Measurements from ENCODE around the gene ROR2.

The ROR2 gene

DNA sequence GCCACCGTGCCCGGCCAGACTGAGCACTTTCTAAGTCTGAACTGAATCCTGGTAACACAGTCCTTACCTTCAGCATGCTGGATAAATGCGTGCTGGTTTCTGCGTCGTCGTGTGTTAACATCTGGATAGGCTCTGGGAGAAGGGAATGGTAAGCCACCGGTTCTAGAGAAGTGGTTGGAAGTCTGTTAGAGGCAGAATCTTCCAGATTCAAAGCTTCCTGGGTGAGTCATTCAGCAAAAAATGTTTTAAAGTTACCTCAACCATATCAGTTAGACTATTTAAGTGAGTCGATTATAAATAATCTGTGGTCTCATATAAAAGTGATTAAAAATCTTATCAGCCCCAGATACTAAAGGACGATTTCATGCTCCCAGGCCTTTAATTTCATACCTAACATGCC lies 269.9 kb downstream of the ROR2 start:
- DNase-seq (ENCODE audit: low read depth in 2 of 2): no peak

DNA sequence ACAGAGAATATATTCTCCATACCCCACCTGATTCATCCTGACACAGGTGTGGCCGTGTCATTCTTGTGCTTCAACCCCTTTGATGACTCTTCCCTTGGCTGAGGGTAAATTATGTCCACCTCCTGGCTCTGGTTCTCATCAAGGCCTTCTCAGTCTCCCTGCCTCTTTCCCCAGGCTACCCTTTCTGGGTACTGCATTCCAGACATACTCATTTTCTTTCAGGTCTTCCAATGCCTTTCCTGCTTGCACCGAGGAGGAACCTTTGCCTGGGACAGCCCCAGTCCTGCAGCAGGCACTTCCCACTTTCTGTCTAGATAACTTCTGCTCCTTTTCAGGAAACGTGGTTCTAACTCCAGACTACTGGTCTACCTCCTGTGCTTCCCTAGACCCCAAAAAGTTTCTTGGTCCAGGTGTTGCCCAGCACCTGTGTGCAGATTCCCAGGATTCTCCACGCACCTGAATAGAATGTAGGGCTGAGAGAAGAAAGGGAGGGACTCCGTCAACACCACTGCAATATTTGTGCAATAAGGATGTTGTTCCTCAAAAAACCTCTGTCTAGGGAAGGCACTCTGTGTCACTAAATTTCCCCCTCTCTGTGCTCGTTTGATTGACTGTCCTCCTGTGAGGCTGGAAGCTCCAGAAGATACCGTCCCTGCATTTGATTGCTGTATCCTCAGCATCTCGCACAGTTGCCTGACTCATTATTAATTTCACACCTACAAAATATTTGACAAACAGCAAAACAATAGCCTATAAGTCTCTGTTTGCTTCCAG lies 271.0 kb downstream of the ROR2 start:
- DNase-seq (ENCODE audit: low read depth in 2 of 2): no peak

DNA sequence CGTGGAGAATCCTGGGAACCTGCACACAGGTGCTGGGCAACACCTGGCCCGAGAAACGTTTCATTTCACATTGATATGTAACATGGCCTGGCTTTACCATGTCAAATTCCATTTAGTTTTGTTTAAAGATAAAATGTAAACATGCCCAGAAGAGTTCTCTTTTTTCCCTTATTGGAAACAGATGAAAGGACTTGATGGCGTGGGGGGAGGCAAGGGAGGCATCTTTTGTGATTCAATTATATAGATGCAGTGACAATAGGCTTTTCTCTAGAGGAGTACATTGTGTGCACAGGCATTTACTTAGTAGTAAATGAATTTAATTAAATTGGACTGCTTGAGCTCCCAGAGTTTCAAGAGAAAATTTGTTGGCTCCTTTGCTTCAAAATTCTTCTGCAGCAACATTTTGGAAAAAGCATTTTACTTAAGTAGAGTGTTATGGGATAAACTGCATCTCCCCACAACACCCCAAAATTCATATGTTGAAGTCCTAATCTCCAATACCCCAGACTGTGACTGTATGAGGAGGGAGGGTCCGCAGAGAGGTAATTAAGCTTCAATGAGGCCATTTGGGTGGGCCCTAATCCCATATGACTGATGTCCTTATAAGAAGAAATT lies 272.1 kb downstream of the ROR2 start:
- DNase-seq (ENCODE audit: low read depth in 2 of 2): no peak

DNA sequence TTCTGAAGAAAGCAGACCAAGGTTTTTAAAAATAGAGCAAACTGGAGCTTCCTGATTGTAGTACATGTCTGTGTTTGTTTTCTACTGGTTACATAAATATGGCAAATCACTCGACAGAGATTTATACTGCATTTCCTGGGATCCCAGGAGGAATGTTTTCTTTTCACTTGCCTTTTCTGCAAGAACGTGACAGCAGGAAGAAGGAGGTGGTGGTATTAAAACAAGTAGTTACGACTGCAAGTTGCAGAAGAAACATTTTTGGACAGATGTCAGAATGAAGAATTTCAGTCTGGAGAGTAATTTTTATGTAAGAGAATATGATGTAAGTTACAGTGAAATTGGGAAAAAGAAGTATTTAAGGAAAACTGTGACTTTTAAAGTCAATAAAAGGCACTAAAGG lies 272.7 kb downstream of the ROR2 start:
- DNase-seq (ENCODE audit: low read depth in 2 of 2): no peak

DNA sequence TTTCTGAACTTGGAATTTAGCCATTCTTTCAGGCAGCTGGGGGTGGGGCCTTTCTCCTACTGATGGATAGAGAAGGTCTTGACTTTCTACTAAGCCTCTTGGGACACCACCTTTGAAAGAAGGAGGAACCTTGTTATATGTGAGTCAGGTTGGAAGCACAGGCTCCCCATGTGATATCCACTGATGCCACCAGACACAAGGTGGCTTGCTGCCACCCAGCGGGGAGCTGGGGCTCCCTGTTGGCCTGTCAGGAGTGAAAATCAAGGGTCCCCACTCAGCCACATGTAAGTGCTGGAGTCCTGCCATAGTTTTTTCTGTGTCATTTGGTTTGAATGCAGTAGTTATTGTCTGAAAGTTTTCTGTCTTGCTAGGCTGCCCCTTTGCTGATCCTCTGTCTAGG lies 274.0 kb downstream of the ROR2 start:
- DNase-seq (ENCODE audit: low read depth in 2 of 2): no peak

DNA sequence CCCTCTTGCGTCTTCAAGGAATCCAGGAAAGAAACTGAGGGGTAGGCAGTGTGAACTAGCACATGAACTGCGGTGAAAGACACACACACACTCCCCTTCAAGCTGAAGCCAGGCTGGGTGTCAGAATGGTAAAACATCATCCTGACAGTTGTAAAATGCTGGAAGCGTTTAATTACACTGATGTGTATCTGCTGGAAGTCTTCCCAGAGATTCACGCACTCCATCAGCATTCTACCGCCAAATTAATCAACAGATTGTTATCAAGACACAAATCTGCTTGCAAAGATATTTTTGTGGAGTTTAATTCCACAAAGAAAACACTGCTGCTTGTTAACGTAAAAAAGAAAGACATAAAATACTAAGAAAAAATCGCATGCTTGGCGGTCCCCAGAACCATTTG lies 285.4 kb downstream of the ROR2 start:
- DNase-seq (ENCODE audit: low read depth in 2 of 2): no peak

DNA sequence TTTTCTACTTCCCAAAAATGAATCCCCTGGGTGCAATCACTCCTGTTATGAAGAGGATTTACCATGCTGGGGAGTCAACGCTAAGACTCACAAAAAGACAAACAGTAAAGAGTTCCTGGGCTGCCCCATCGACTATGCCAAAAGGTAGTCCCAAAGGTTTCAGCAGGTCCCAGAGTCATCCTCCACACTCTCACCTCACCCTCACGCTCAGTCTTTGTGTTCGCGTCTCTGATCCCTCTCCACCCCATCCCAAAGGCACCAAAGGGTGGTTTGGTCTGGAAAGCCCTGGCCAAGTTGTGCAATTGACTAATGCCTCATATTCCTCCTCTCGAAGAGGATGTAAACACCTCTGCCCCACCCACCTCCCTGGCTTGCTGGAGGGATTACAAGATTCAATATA lies 286.2 kb downstream of the ROR2 start:
- DNase-seq (ENCODE audit: low read depth in 2 of 2): no peak

DNA sequence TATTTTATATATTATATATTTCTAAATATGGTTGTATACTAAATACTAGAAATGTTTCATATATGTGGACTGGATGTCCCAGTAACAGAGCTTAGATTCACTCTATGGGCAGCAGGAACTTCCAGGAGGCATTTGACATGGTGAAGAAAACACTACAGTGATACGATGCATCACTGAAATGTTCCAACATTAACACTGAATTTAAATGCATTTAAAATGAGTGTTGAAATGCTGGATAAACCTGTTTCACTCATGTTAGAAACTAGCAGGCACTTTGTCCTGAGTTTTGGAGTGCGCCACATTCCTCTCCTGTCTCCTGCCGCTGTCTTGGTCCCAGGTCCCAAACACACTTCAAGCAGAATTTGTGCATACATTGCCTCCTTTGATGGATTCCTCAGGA lies 288.6 kb downstream of the ROR2 start:
- DNase-seq (ENCODE audit: low read depth in 2 of 2): no peak

DNA sequence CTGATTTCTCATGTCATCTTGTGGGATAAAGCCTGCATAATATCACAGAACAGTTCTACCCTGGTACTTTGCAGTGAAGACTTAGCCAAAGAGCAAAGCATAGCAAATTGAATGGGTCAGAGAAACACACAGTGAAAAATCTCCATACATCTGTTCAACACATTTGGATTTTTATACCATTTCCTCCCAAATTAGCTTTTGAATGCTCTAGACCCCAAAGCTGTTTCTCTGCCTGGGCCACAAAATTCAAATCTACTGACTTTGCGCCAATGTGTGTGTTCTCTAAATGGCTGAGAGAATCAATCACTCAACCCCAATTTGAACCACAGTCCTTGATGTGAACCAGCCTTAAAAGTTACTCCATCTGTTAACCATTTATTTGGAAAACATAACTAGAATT lies 289.5 kb downstream of the ROR2 start:
- no peak for DNase-seq (ENCODE audit: low read depth in 2 of 2)

DNA sequence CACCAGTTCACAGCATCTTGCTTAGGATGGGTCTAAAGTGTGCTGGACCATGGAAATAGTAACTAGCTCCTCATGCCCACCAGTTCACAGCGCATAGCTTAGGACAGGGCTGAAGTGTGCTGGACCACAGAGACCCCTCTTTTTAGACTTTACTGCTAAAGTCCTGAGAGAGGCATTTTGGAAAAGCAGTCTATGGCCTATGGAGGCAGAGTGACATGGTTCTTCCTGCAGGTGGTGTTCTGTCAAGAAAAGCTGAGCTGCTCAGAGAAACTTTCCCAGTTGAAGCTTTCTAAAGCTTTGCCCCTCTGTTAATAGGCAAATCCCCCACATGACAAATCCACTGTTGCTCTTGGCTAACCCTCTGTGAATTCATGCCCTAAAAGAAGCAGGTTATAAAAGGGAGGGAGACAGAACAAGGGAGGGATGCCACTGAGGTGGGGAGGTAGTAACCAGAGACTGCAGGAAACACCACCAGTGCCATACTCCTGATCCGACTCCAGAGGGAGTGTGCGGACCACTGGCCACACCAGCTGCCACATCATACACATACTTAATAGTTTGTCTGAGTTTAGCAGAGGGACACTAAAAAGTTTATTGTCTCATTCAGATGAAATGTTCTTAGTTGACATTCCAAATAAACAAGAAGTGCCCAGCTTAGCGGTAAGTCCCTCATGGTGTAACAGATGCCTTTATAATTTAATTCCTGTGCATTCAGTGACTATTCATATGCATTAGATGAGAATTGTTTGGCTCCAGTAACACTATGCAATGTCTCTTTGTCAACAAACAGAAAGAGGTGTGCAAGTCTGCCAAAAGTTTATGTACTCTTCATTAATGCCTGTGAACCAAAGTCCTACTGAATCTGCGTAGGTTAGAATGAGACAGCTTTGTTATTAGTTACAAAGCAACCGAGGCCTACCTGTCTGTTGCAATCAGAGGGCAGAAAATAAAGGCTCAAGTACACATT lies 290.2 kb downstream of the ROR2 start:
- no peak for DNase-seq (ENCODE audit: low read depth in 2 of 2)

DNA sequence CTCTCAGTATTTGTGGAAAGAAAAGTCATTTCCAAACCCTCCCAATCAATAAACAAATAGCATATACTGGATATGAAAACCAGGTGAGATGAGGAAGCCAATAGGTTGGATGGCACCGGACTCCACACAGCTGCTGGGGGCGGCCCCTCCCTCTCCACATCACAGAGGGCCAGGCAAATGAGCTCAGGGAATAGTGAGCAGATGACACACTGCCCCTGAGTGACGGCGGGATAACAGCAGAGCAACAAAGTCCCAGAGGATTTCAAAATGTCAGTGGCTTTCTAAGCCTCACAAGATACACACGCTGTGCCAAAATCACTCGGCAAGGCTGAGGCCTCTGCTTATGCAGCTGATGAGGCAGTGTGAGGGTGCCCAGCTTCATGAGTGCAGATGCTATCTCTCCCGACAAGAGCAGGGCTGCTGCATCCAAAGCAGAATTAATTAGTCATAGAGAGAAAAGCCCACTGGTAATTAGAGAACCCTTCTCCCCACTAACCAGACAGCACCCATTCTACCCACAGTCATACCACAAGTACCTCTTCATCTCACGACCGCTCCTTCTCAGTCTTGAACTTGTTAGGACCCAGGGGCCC lies 291.4 kb downstream of the ROR2 start:
- DNase-seq (ENCODE audit: low read depth in 2 of 2): no peak

DNA sequence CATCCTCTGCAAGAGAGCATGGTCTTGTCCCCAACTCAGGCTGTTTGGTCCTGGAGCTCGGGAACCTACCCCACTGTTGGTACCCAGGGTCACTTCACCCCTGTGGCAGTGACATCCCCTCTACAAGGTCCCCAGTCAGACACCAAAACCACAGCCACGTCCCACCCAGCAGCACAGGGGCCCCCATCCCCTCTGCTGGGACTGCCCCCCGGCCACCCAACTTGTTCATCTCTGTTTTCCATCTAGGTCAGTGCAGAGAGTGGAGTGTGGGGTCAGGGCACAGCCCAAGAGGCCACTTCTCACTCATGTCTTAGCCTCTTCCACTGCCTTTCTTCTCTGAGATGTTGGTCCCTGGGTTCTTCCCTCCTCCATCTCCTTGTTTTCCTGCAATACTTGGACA lies 292.5 kb downstream of the ROR2 start:
- no peak for DNase-seq (ENCODE audit: low read depth in 2 of 2)

DNA sequence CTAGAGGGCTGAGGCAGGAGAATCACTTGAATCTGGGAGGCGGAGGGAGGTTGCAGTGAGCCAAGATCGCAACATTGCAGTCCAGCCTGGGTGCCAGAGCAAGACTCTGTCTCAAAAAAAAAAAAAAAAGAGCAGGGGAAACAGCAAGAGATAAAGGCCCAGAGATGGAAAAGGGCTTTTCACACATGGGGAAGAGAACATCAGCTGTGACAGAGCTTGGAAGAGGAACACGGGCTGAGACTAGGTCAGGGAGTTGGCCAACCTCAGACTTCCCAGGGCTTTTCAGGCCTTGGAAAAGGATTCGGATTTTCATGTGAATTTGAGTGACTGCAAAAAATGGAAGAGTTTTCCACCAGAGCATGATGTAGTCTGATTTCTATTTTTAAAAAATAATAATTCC lies 294.4 kb downstream of the ROR2 start:
- DNase-seq (ENCODE audit: low read depth in 2 of 2): no peak

DNA sequence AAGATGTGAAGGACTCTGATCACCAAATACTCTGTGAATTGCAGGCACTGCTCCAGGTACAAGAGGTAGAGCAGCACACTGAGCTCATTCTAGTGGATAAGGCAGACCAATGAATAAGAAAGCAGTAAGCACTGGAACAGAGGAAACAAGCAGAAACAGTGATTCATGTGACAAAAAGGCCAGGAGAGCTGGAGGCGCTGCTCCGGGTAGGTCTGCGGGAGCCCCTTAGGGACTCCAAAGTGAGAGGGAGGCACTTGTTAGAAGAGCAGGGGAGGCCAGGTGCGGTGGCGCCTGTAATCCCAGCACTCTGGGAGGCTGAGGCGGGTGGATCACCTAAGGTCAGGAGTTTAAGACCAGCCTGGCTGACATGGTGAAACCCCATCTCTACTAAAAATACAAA lies 294.8 kb downstream of the ROR2 start:
- no peak for DNase-seq (ENCODE audit: low read depth in 2 of 2)

DNA sequence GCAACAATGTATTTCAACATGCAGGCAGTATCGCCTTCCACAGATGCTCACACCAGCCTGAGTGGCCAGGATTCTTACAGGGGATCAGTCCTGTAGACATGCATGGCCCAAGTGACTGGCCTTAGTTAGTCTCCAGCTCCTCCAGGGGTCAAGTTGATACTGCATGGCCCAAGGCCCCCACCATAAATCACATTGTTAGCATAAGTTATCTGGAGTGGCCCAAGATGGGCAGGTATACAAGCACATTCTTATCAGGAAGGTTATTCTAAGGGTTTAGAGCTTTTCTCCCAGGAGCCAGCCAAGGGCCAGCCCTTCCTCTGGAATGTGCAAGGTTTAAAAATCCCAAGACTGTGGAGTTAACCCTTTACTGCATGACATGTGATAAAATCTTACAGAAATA lies 295.5 kb downstream of the ROR2 start:
- DNase-seq (ENCODE audit: low read depth in 2 of 2): no peak

DNA sequence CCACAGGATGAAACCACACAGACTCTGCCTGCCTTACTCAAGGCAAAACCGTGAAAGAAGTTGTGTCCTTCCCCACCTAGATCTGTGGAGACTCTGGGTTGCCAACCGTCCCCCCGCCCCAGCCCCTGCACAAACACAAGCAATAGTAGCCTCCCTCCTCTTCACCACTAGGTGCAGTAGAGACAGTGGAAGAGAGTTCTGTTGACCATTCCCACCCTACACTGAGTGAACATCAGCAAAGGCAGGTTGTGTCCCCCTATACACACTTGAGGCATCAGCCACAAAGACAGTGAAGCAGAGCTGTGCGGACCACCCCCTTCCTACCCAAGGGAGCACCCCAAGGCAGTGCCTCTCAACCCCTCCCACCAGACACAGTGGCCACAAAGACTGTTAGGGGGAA lies 302.7 kb downstream of the ROR2 start:
- no peak for DNase-seq (ENCODE audit: low read depth in 2 of 2)

DNA sequence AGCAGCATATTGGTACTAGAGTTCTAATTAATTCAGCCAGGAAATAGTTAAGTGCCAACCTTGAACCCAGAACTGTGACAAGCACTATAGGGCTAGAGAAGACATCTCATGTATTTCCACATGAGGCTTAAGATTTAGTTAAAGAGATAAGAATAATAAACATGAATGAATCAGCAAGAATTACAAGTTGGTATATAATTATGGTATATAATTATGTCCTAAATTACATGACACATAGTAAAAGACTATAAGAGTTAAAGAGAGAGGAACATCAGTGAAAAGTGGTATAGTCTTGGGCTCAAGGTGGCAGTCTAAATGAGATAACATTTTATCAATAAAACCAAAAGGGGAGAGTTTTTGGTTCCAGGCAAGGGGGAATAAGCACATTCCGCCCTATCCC lies 303.3 kb downstream of the ROR2 start:
- no peak for DNase-seq (ENCODE audit: low read depth in 2 of 2)

DNA sequence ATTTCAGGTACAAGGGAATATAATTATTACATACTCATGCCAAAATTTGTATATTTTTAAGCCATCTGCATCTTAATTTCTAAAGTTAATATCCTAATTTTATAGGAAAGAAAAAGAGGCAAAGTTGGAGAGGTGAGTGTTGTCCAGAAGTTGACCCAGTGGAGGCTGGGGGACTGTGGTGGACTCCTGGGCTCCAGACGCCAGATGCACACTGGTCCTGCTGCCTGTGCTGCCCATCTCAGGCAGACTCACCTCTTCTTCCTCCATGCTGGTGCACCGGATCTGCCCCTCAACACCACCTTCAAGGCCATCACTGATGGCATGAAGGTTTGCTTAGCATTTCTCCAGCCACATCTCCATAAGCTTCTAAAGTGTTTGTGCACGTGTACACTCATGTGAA lies 305.6 kb downstream of the ROR2 start:
- DNase-seq (ENCODE audit: low read depth in 2 of 2): no peak

DNA sequence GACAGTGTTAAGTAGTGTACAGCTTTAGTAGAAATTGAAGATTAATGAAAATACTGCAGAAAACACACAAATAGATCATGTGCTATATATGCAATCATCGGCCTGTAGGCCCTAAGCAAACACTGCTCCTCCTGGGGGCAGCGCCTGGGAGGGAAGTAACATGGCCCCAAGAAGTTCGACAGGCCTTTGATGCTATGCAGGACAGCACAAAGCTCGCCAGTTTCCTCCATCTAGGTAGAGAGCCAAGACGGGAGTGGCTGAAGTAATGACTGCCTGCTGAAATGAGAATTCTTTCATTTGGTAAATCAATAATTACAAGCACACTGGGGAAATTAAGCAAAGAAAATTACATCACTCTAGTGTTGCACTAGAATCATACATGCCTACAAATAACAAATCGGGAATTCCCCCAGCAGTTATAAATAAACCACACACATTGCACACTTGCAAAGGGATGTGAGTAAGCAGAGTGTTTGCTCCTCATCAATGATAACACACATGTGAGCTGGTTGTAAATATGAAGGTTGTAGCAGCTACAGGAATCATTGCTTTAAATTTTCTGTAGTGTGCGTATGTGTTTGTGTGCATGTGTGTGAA lies 306.4 kb downstream of the ROR2 start:
- no peak for DNase-seq (ENCODE audit: low read depth in 2 of 2)

DNA sequence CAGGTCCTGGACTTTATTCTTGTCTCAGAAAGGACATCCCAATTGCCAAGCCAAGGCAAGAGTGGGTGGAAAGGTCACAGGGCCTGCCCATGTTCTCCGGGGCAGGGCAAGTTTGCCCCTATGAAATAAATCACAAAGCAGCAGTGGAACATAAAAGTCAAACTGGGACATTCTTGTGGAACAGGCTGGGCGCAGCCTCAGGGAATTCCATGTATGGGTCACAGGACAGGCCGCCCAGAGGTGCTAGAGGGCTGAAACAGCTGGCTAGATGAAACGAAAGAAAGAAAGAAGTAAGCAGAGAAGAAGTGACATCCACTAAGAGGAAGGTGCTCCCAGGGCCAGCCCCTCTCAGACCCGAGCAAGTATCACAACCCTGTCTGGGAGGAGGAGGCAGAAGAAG lies 307.3 kb downstream of the ROR2 start:
- DNase-seq (ENCODE audit: low read depth in 2 of 2): no peak

DNA sequence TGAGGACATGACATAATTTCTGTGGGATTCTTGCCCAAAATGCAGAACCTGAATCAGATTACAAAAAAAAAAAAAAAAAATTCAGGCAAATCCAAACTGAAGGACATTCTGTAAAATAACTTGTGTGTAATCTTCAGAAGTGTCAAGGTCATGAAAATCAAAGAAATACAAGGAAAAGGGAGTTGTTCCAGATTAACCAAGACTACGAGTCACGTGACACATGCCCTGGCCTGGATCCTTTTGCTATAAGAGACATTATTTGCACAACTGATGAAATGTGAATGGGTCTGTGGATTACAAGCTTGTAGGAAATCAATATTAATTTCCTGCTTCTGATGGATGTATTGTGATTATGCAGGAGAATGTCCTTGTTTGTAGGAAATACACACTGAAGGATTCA lies 309.6 kb downstream of the ROR2 start:
- no peak for DNase-seq (ENCODE audit: low read depth in 2 of 2)

DNA sequence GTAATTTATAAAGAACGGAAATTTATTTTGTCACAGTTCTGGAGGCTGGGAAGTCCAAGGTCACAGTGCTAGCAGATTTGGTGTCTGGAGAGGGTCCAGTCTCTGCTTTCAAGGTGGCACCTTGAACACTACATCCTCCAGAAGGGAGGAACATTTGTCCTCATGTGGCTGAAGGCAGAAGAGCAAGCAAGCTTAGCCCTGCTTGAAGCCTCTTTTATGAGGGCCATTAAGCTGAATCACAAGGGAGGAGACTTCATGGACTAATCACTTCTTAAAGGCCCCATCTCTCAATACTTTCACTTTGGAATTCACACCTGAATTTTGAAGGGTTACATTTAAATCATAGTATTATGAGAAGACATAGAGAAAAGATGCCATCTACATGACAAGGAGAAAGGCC lies 311.0 kb downstream of the ROR2 start:
- no peak for DNase-seq (ENCODE audit: low read depth in 2 of 2)

Measured in stimulated activated CD8-positive, alpha-beta memory T cell treated with anti-CD3 and anti-CD28 coated beads, Interleukin-2, amount 100 ng/mL, for 1 hour (primary cell).